Hepatocyte (in vitro differentiated cells): ENCODE results near the gene C4orf50. TPM values are rescaled to one million over a fixed set of nuclear protein-coding genes. Genes with fewer than 3 reads are reported as not detected.

Experiments used
- DNase-seq: peaks from one replicate; pipeline ENCODE4 v3.0.0-alpha.2; 2016; ENCODE audit warnings: low spot score
- H2AFZ ChIP-seq: fragments of 200-600 bp; sonication (generic); 2 replicates; pipeline ENCODE4 v1.6.0; 2016; ENCODE audit warnings: antibody characterized with exemption, mild to moderate bottlenecking
- H3K27ac ChIP-seq: fragments of 200-600 bp; sonication (generic); 2 replicates; pipeline ENCODE4 v1.5.1; 2016; ENCODE audit warnings: mild to moderate bottlenecking
- H3K27me3 ChIP-seq: fragments of 200-600 bp; sonication (generic); 2 replicates; pipeline ENCODE4 v1.6.1; 2016
- H3K36me3 ChIP-seq: fragments of 200-600 bp; sonication (generic); replicated peaks from 2 replicates; pipeline ENCODE4 v1.5.1; 2016; ENCODE audit warnings: low read depth; ENCODE audit not compliant: insufficient read depth
- H3K4me1 ChIP-seq: fragments of 200-600 bp; sonication (generic); 2 replicates; pipeline ENCODE4 v1.5.1; 2016; ENCODE audit warnings: mild to moderate bottlenecking, moderate library complexity; ENCODE audit not compliant: insufficient read depth
- H3K4me2 ChIP-seq: fragments of 200-600 bp; sonication (generic); 2 replicates; pipeline ENCODE4 v1.6.0; 2016
- H3K4me3 ChIP-seq: fragments of 200-600 bp; sonication (generic); 2 replicates; pipeline ENCODE4 v1.5.1; 2016; ENCODE audit warnings: mild to moderate bottlenecking
- H3K79me2 ChIP-seq: fragments of 200-600 bp; sonication (generic); 2 replicates; pipeline ENCODE4 v1.6.0; 2017; ENCODE audit warnings: mild to moderate bottlenecking
- H3K9me2 ChIP-seq: fragments of 200-600 bp; sonication (generic); replicated peaks from 2 replicates; pipeline ENCODE4 v1.6.0; 2017; ENCODE audit warnings: mild to moderate bottlenecking; ENCODE audit not compliant: insufficient read depth
- H3K9me3 ChIP-seq: fragments of 200-600 bp; sonication (generic); 2 replicates; pipeline ENCODE4 v1.5.1; 2016; ENCODE audit warnings: low read depth, mild to moderate bottlenecking
- H4K20me1 ChIP-seq: fragments of 200-600 bp; sonication (generic); 2 replicates; pipeline ENCODE4 v1.6.0; 2016; ENCODE audit warnings: mild to moderate bottlenecking; ENCODE audit not compliant: insufficient read depth, poor library complexity, severe bottlenecking
- EZH2 ChIP-seq: fragments of 200-600 bp; sonication (generic); IDR thresholded peaks from 2 replicates; pipeline ENCODE4 v1.6.1; 2016; ENCODE audit warnings: antibody characterized with exemption, mild to moderate bottlenecking, borderline replicate concordance
- EZH2phosphoT487 ChIP-seq: fragments of 200-600 bp; sonication (generic); IDR thresholded peaks from one replicate; pipeline ENCODE4 v1.6.1; 2018; ENCODE audit warnings: antibody characterized with exemption, mild to moderate bottlenecking, low read depth, moderate library complexity; ENCODE audit not compliant: unreplicated experiment, severe bottlenecking
- WGBS: methylation state at CpG from one replicate; pipeline ENCODE4 v1.1.6; 2016; ENCODE audit warnings: low lambda C conversion rate; ENCODE audit errors: missing lambda C conversion rate; 5-methylcytosine and 5-hydroxymethylcytosine counted together
- polyA plus RNA-seq: library from polyadenylated mRNA; unstranded; fragments of >200 nt; fragmentation: Nextera tagmentation; extraction: Ambion mirVana; gene quantifications from 2 replicates; pipeline ENCODE4 v1.2.1, GENCODE V29; 2016
- total RNA-seq: library from RNA; depleted of rRNA; stranded (reverse); fragments of >200 nt; gene quantifications from 2 replicates; pipeline ENCODE4 v1.2.3, GENCODE V29; 2014
- TF ChIP-seq, protein P1 (sequence below): fragments of 200-600 bp; sonication (generic); IDR thresholded peaks from 2 replicates; pipeline ENCODE4 v1.5.1; 2016; ENCODE audit warnings: antibody characterized with exemption, mild to moderate bottlenecking; ENCODE audit not compliant: poor library complexity

Gene C4orf50
- total and polyA plus RNA-seq, 2 experiments from 2014 or later: not detected

DNA sequence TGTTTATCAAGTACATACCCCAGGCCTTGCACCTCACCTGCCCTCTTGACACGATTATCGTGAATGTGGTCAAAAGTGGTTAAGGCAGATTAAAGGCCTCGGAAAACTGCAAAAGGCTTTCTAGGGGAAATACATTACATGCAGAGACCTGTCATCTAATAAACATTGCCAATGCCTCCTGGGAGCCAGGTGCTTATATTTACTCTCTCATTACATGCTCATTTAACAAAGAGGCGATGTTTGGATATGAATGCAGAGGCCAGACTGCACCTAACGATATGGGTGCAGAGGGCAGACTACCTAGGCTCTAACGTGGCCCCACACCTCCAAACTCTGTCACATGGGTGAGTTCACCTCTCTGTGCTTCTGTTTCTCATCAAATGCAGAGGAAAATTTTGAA lies 139.9 kb downstream of the C4orf50 start:
- Histone ChIP-seq H3K27ac (no peak overlapping the region), H3K4me3 (no peak overlapping the region), H3K4me2 (no peak overlapping the region), H3K9me2 (no peaks in the 10 kb centered on the region), H2AFZ (no peak overlapping the region), H3K4me1 (no peaks in the 10 kb centered on the region), H4K20me1 (peaks cover 38% of the 10 kb centered on the region), H3K36me3 (no peaks in the 10 kb centered on the region), H3K79me2 (no peaks in the 10 kb centered on the region), H3K27me3 (no peaks in the 10 kb centered on the region), H3K9me3 (no peaks in the 10 kb centered on the region)
- 86% methylated on average over 6 of the region's 6 CpGs for WGBS
- no peak for DNase-seq
- TF ChIP-seq EZH2 (no peak), EZH2phosphoT487 (no peak)
- TF ChIP-seq, protein P1, sequence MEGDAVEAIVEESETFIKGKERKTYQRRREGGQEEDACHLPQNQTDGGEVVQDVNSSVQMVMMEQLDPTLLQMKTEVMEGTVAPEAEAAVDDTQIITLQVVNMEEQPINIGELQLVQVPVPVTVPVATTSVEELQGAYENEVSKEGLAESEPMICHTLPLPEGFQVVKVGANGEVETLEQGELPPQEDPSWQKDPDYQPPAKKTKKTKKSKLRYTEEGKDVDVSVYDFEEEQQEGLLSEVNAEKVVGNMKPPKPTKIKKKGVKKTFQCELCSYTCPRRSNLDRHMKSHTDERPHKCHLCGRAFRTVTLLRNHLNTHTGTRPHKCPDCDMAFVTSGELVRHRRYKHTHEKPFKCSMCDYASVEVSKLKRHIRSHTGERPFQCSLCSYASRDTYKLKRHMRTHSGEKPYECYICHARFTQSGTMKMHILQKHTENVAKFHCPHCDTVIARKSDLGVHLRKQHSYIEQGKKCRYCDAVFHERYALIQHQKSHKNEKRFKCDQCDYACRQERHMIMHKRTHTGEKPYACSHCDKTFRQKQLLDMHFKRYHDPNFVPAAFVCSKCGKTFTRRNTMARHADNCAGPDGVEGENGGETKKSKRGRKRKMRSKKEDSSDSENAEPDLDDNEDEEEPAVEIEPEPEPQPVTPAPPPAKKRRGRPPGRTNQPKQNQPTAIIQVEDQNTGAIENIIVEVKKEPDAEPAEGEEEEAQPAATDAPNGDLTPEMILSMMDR: no peak

DNA sequence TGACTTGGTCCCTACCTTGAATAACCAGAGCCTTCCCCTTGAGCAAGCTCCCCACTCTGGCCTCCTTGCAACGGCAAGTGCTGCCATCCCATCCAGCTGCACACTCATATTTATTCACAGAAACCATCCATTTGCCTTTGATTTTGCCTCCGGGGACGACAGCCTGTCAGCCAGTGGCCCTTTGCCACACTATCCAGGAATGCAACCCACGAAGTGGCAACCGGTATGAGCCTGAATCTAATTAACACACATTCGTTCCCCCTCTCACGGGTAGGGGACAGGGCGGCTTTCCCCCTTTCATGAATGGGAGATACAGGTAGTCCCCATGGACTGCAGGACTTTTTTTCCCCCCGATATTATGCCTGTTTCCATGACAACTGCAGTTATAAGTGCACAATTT lies 140.8 kb downstream of the C4orf50 start:
- peaks cover 33% of the 10 kb centered on the region for H4K20me1 ChIP-seq
- no peak for TF ChIP-seq EZH2phosphoT487
- no peak for TF ChIP-seq EZH2
- TF ChIP-seq, protein P1: no peak
- H3K27ac ChIP-seq: no peak overlapping the region
- no peak for DNase-seq
- H3K9me2 ChIP-seq: no peaks in the 10 kb centered on the region
- H3K36me3 ChIP-seq: no peaks in the 10 kb centered on the region
- no peaks in the 10 kb centered on the region for H3K4me1 ChIP-seq
- 86% methylated on average over 9 of the region's 9 CpGs for WGBS
- H2AFZ ChIP-seq: no peak overlapping the region
- H3K27me3 ChIP-seq: no peaks in the 10 kb centered on the region
- no peaks in the 10 kb centered on the region for H3K79me2 ChIP-seq
- H3K4me2 ChIP-seq: no peak overlapping the region
- H3K9me3 ChIP-seq: no peaks in the 10 kb centered on the region
- no peak overlapping the region for H3K4me3 ChIP-seq

DNA sequence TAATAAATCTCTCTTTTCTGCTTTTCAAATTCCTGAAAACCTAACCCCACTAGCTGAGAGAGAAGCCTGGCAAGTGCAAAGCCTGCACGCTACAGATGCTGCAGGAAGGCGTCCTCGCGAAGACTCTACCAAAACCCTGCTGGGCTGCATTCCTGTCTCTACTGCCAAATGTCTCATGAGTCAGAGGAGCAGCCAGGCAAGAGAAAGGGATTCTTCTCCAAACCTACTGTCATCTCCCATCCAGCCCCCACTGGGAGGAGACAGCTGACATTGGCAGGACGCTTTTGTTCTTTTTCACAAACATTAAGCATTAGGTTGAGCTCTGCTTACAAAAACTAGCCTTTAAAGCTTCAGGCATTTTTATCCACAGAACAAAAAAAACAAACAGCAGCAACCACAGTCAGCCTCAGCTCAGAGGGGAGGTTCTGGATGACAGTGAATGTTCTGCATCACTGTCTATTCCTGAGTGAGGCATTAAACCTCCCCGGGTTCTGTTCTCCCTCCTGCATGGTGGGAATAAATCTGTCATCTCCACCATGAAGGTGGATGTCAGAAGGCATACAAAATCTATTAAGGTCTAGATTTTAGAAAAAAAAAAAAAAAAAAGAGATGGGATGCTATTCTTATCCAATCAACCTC lies 143.3 kb downstream of the C4orf50 start:
- H3K79me2 ChIP-seq: no peaks in the 10 kb centered on the region
- no peaks in the 10 kb centered on the region for H3K9me3 ChIP-seq
- no peaks in the 10 kb centered on the region for H3K36me3 ChIP-seq
- H3K27ac ChIP-seq: no peak overlapping the region
- no peak for DNase-seq
- H3K9me2 ChIP-seq: no peaks in the 10 kb centered on the region
- H4K20me1 ChIP-seq: peaks cover 14% of the 10 kb centered on the region
- no peak for TF ChIP-seq EZH2
- TF ChIP-seq, protein P1: no peak
- H3K4me2 ChIP-seq: no peak overlapping the region
- no peaks in the 10 kb centered on the region for H3K27me3 ChIP-seq
- no peak overlapping the region for H3K4me3 ChIP-seq
- 35% methylated on average over 6 of the region's 6 CpGs for WGBS
- no peaks in the 10 kb centered on the region for H3K4me1 ChIP-seq
- H2AFZ ChIP-seq: no peak overlapping the region

DNA sequence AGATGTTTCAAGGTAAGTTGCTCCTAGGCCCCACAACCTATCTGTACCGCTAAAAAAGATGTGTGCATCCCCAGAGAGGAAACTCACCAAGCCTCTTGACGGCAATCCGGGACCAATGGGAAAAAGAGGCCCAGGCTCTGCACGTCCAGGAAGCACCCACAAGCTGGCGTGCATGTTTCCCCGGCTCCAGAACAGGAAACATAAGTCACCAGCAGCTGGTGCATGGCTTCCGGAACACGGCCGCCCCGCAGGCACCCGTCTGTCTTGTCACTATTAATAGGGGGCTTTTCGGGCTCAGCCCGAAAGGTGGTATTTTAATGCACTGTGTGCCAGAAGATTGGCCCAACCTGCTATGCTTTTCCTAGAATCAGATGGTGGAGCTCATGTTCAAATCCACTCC lies 147.5 kb downstream of the C4orf50 start:
- no peaks in the 10 kb centered on the region for H3K27me3 ChIP-seq
- no peaks in the 10 kb centered on the region for H3K36me3 ChIP-seq
- DNase-seq: no peak
- no peaks in the 10 kb centered on the region for H3K79me2 ChIP-seq
- no peaks in the 10 kb centered on the region for H3K4me1 ChIP-seq
- no peaks in the 10 kb centered on the region for H3K9me3 ChIP-seq
- H3K4me2 ChIP-seq: no peak overlapping the region
- no peak overlapping the region for H3K27ac ChIP-seq
- H3K9me2 ChIP-seq: no peaks in the 10 kb centered on the region
- no peaks in the 10 kb centered on the region for H4K20me1 ChIP-seq
- no peak overlapping the region for H2AFZ ChIP-seq
- no peak for TF ChIP-seq EZH2
- TF ChIP-seq, protein P1: no peak
- TF ChIP-seq EZH2phosphoT487: no peak
- no peak overlapping the region for H3K4me3 ChIP-seq
- WGBS: 92% methylated on average over 13 of the region's 13 CpGs
